Fibroblast of pulmonary artery (primary cell): Measurements from ENCODE around the gene OLFML2A.
"Not testable (repeated sequence)": the region's sequence is repeated elsewhere in the genome, so short reads cannot be mapped to it uniquely, and the experiment has no call there.

Experiments
- DNase-seq: peaks from one replicate; pipeline ENCODE4 v3.0.0-alpha.2; 2010; ENCODE audit warnings: low read depth
- H3K4me3 ChIP-seq: replicated peaks from 2 replicates; pipeline ENCODE4 v1.5.1; 2011; ENCODE audit warnings: low read depth, mild to moderate bottlenecking, control low read depth, low read length, moderate library complexity
- TF ChIP-seq, protein P1 (sequence below): IDR thresholded peaks from 2 replicates; pipeline ENCODE4 v1.5.1; 2011; ENCODE audit warnings: mild to moderate bottlenecking, control low read depth, low read length, inconsistent platforms; ENCODE audit errors: missing control alignments

The OLFML2A gene

DNA sequence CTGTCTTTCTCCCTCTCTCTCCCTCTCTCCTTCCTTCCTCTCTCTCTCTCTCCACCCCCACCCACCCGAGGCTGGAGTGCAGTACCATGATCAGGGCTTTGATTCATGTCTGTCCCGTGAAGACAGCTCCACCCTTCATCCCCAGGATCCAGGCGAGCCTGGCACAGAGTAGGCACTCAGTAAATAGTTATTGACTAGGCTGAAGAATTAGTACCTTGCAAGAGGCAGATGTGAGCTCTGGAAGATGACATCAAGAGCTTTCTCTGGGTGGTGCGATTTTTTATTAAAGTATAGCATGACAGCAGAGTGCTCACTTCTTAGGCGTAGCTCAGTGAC lies 52.4 kb downstream of the OLFML2A start:
- TF ChIP-seq, protein P1, sequence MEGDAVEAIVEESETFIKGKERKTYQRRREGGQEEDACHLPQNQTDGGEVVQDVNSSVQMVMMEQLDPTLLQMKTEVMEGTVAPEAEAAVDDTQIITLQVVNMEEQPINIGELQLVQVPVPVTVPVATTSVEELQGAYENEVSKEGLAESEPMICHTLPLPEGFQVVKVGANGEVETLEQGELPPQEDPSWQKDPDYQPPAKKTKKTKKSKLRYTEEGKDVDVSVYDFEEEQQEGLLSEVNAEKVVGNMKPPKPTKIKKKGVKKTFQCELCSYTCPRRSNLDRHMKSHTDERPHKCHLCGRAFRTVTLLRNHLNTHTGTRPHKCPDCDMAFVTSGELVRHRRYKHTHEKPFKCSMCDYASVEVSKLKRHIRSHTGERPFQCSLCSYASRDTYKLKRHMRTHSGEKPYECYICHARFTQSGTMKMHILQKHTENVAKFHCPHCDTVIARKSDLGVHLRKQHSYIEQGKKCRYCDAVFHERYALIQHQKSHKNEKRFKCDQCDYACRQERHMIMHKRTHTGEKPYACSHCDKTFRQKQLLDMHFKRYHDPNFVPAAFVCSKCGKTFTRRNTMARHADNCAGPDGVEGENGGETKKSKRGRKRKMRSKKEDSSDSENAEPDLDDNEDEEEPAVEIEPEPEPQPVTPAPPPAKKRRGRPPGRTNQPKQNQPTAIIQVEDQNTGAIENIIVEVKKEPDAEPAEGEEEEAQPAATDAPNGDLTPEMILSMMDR = no peak
- no peak for DNase-seq
- H3K4me3 ChIP-seq = no peak overlapping the region

DNA sequence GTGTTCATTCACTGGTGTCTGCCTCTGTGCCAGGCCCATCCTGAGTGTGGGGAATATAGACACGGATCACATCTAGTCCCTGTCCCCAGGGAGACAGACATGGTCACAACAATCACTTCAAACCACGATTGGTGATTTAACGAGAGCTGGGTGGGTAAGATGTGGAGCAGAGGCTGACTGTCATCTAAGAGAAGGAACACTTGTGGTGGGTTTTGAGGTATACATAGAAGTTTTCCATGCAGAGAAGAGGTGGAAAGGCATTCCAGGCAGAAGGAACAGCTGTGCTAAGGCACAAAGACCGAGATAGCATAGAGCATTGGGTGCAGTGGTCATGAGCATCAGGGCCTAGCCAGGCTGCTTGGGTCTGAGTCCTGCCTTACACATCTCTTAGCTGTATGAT lies 53.7 kb downstream of the OLFML2A start:
- no peak for DNase-seq
- TF ChIP-seq, protein P1 = no peak
- H3K4me3 ChIP-seq = no peak overlapping the region

DNA sequence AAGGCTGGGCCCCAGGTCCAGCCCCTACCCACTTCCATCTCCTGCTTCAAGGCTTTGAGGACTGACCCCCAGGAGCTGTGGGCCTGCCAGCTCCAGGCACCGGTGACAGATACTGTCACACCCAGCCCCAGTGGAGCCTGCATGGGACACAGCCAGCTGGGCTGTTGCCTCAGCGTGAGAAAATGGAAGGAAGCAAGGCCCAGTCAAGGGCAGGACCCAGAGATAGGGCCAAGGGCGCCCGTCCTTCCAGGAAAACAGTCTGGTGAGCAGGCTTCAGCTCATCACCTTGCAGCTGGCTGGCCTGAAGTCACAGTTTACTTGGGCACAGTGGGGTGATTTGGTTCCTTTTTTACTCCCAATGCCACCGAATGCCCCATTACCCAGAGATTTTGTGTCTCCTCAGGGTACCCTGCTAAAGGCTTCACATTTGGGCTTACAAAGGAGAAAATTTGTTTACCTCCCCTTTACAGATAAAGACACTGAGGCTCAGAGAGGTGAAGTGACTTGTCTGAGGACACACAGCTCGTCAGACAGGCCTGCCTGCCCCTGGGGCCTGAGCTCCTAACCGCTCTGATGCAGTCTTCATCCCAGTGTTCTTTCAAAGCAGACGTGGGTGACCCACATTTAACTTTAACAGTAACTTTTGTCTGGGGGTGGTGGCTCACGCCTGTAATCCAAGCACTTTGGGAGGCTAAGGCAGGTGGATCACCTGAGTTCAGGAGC lies 54.9 kb downstream of the OLFML2A start:
- TF ChIP-seq, protein P1 = no peak
- no peak overlapping the region for H3K4me3 ChIP-seq
- DNase-seq = no peak

DNA sequence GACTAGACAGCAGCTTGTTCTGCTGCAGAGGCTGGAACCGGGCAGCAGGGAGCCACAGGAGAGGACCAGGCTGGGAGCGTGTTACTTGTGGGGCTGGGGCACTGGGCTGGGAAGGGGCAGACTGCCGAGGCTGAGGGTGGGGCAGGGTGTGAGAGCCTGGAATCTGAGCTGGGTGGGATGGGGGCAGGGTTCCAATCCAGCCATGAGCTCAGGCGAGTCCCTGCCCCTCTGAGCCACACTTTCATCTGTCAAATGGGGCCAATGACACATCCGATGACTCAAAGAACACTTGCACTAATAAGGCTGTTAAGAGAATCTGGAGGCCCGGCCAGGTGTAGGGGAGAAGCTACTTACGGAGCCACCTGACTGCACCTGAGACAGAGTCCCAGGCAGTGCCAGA lies 57.7 kb downstream of the OLFML2A start:
- TF ChIP-seq, protein P1 = no peak
- no peak overlapping the region for H3K4me3 ChIP-seq
- DNase-seq = peak; percentile 27

DNA sequence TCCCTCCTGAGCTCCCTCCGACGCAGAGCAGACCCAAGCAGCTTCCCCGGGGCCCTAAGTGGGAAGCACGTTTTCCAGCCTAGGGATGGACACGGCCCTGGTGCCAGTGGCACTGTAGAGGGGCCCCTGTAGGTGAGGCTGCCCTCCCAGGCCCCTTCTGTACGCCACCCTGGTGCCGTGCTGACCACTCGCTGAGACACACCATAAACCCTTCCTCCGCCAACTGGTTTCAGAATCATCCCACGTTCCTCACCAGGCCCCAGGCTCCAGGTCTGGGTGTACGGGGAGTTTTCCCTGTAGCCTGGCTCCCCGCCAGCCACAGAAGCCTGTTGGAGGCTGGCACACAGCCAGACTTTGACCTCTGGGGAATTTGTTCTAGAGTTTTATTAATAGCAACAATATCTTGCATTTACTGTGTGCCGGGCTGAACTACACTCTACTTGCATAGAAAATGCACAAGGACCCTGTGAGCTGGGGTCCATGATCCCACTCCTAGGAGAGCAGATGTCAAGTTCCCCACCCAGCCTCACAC lies 58.2 kb downstream of the OLFML2A start:
- H3K4me3 ChIP-seq = no peak overlapping the region
- DNase-seq = peak; percentile 94

DNA sequence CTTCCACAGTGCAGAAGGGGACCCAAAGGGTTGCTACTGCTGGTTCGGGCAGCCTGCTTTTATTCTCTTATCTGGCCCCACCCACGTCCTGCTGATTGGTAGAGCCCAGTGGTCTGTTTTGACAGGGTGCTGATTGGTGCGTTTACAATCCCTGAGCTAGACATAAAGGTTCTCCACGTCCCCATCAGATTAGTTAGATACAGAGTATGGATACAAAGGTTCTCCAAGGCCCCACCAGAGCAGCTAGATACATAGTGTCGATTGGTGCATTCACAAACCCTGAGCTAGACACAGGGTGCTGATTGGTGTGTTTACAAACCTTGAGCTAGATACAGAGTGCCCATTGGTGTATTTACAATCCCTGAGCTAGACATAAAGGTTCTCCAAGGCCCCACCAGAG lies 61.2 kb downstream of the OLFML2A start:
- not testable (repeated sequence) for H3K4me3 ChIP-seq, DNase-seq

More for the DNA sequence above, 58.2 kb downstream of the OLFML2A start:
- TF ChIP-seq, protein P1 = no peak

DNA sequence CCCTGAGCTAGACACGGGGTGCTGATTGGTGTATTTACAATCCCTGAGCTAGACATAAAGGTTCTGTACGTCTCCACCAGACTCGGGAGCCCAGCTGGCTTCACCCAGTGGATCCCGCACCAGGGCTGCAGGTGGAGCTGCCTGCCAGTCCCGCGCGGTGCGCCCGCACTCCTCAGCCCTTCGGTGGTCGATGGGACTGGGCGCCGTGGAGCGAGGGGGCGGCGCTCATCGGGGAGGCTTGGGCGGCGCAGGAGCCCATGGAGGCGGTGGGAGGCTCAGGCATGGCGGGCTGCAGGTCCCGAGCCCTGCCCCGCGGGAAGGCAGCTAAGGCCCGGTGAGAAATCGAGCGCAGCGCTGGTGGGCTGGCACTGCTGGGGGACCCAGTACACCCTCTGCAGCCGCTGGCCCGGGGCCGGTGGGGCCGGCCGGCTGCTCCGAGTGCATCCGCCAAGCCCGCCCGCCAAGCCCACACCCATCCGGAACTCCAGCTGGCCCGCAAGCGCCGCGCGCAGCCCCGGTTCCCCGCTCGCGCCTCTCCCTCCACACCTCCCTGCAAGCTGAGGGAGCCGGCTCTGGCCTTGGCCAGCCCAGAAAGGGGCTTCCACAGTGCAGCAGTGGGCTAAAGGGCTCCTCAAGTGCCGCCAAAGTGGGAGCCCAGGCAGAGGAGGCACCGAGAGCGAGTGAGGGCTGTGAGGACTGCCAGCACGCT lies 61.8 kb downstream of the OLFML2A start:
- not testable (repeated sequence) for DNase-seq, H3K4me3 ChIP-seq

DNA sequence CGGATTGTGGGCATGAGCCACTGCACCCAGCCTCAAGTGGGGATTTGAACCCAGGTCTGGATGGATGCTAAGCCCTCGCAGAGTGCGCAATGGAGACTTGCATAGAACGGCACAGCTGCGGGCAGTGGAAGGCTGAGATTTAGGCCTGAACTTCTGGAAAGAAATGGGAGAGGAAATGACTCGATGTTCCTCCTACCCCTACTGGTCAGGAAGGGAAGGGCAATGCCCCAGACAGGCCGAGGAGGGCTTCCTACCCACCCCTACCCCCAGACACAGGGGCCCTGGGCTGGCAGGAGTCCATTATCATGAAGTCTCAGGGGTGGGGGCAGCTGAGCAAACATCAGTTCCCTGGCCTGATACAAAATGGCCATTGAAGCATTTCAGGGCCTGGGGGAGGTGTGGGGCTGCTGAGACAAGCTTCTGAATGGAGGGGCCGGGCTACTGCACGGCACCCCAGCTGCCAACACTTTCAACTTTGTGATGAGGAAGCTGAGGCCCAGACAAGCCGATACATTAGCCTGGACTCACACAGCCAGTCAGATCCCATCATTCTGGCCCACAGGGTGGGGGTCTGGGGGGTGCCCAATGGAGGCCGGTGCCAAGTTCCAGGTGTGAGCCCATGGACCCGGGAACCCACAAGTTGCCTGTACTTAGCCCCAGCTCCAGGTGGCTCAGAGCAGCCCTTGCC lies 62.8 kb downstream of the OLFML2A start:
- TF ChIP-seq, protein P1 = peak; percentile 61
- H3K4me3 ChIP-seq = no peak overlapping the region
- peak; percentile 45 for DNase-seq
